GM19438 (cell line): Measurements from ENCODE around the gene BMPR1A.
"Not testable (repeated sequence)": the region's sequence is repeated elsewhere in the genome, so short reads cannot be mapped to it uniquely, and the experiment has no call there.

Experiments
- ATAC-seq: cut with Tn5 transposase; IDR thresholded peaks from one replicate; pipeline ENCODE4 v1.9.1; 2021; ENCODE audit warnings: low read depth; ENCODE audit not compliant: unreplicated experiment

The BMPR1A gene

DNA sequence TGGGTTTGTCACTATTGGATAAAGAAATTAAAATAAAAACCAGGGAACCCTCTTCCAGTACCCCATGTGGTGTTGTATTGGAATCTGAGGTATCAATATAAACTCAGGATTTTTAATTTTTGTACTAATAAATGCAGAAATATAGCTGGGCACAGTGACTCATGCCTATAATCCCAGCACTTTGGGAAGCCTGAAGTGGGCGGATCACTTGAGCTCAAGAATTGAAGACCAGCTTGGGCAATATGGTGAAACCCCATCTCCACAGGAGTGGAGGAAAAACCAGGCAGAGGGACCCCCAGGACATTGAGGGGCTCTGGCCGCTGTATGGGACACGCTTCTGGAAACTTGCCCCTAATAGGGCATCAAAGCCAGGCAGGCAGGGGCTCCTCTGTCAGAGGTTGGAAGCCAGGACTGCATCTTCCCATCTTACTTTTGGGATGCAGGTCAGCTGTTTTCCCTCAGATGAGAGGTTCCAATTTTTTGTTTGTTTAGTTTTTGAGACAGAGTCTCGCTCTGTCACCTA, 222.9 kb downstream of the BMPR1A start:
- no peak for ATAC-seq

DNA sequence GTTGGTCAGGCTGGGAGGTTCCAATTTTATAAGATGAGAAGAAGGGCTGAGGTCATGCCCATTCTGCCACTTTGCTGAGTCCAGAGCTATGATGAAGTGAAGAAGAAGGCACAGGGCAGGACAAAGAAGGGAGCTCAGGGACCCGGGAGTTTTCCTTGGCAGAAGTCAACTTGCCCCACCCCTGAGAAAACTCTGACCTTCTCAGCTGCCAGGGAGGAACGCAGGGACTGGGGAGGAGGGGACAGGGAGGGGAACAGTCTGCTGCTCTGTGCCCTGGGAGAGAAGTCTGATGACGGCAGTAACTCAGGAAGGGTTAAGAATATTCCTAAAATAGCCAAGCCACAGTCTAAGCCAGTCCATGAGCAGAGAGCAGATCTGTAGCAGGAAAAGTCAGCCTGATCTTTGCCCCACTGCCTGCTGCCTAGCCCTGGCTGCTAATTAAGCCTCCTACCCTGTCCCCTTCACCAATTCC, 223.6 kb downstream of the BMPR1A start:
- ATAC-seq: no peak

DNA sequence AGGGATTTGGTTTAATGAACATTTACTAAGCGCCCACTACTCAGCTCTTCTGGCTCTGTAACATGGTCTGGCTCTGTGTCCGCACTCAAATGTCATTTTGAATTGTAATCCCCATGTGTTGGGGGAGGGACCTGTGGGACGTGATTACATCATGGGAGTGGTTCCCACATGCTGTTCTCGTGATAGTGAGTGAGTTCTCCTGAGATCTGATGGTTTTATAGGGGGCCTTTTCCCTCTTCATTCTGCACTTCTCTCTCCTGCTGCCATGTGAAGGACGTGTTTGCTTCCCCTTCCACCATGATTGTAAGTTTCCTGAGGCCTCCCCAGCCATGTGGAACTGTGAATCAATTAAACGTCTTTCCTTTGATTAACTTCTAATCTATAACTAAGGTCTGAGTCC, 224.6 kb downstream of the BMPR1A start:
- not testable (repeated sequence) for ATAC-seq

DNA sequence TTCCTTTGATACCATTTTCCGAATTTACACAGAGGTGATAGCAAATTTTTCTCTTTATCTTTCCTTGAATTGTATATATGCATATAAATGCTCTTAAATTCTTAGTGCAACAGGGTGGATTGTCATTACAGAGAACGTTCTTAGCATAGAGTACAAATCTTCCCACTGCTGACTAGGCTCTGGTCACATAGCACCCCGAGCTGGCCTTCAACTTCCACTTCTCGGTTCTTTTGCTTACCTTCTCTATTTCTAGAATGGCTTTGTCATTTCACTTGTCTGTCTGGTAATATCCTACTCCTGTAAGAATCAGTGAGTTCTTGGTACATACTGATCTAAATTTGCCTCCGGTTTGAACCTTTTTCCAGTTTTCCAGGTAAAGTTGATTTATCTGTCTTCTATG, 225.3 kb downstream of the BMPR1A start:
- ATAC-seq: no peak
